Activated naive CD4-positive, alpha-beta T cell treated with anti-CD3 and anti-CD28 coated beads, Interleukin-2, amount 10 ng/mL, durations not matched to agents 7 days and 5 days (primary cell): ENCODE results near the gene GIMD1.
A peak's percentile ranks its signal among the peaks of the same experiment; 100 is the strongest.
"Not testable (repeated sequence)": the region's sequence is repeated elsewhere in the genome, so short reads cannot be mapped to it uniquely, and the experiment has no call there.

Source experiments
- CTCF ChIA-PET: fragments of 350-600 bp; sonication (Branson Sonifier 250); formaldehyde crosslinking; loops from one replicate; lab custom pipeline; 2021; ENCODE audit warnings: antibody characterized with exemption; lab: Charles Lee
- DNase-seq: peaks from one replicate; pipeline ENCODE4 v3.0.0-alpha.2; 2020
- H3K27ac Mint-ChIP-seq: one replicate; pipeline ENCODE4 v1.8.0; 2021; ENCODE audit warnings: mild to moderate bottlenecking, moderate library complexity, mixed read lengths
- H3K27me3 Mint-ChIP-seq: one replicate; pipeline ENCODE4 v1.8.0; 2021; ENCODE audit warnings: mild to moderate bottlenecking, mixed read lengths
- H3K36me3 Mint-ChIP-seq: one replicate; pipeline ENCODE4 v1.8.0; 2021; ENCODE audit warnings: mixed read lengths
- H3K4me1 Mint-ChIP-seq: one replicate; pipeline ENCODE4 v1.8.0; 2021; ENCODE audit warnings: mixed read lengths
- H3K4me3 Mint-ChIP-seq: one replicate; pipeline ENCODE4 v1.8.0; 2021; ENCODE audit warnings: mild to moderate bottlenecking, moderate library complexity, mixed read lengths
- H3K9me3 Mint-ChIP-seq: one replicate; pipeline ENCODE4 v1.8.0; 2021; ENCODE audit warnings: mixed read lengths

Gene GIMD1

DNA sequence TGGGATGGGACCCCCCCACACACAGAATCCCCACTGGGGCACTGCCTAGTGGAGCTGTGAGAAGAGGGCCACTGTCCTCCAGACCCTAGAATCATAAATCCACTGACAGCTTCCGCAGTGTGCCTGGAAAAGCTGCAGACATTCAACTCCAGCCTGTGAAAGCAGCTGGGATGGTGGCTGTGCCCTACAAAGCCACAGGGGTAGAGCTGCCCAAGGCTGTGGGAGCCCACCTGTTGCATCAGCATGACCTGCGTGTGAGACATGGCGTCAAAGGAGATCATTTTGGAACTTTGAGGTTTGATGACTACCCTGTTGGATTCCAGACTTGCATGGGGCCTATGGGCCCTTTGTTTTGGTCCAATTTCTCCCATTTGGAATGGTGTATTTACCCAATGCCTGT lies 29.9 kb downstream of the GIMD1 start:
- no peak for DNase-seq
- H3K4me1 Mint-ChIP-seq = peaks cover 6% of the 10 kb centered on the region
- H3K27ac Mint-ChIP-seq = no peak overlapping the region
- CTCF ChIA-PET = interaction anchor here (1.1 kb wide), 1 partner anchor 10 kb away, joined by 4 read pairs; no protein-coding TSS in a partner anchor
- H3K9me3 Mint-ChIP-seq = peaks cover 7% of the 10 kb centered on the region
- H3K36me3 Mint-ChIP-seq = peaks cover 70% of the 10 kb centered on the region
- no peaks in the 10 kb centered on the region for H3K27me3 Mint-ChIP-seq
- H3K4me3 Mint-ChIP-seq = no peak overlapping the region

DNA sequence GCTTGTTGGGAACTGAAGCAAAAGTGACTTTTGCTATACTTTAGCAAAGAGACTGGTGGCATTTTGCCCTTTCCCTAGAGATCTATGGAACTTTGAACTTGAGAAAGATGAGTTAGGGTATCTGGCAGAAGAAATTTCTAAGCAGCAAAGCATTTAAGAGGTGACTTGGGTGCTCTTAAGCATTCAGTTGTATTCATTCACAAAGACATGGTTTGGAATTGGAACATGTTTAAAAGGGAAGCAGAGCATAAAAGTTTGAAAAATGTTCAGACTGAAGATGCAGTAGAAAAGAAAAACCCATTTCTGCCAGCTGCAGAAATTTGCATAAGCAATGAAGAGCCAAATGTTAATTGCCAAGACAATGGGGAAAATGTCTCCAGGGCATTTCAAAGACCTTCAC lies 30.7 kb downstream of the GIMD1 start:
- CTCF ChIA-PET = no interaction called here
- peaks cover 6% of the 10 kb centered on the region for H3K4me1 Mint-ChIP-seq
- peaks cover 71% of the 10 kb centered on the region for H3K36me3 Mint-ChIP-seq

DNA sequence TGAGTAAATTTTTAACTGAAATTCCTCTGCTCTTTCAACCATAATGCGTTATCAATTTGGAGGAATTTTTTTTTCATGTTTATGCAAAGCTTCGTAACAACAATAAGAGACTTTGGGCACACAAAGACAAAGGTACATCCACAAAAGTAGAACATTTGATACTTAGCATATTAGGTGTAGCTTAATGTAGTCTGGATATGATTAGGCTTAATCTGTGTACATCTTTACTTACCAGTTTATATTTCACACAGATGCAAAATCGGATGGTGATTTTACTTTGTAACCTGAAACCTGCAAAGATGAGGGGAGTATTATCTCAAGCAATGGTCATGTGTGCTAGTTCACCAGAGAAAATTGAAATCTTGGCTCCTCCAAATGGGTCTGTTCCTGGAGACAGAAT lies 32.0 kb downstream of the GIMD1 start:
- DNase-seq = no peak
- CTCF ChIA-PET = no interaction called here
- H3K9me3 Mint-ChIP-seq = peaks cover 7% of the 10 kb centered on the region
- H3K4me3 Mint-ChIP-seq = no peak overlapping the region
- no peaks in the 10 kb centered on the region for H3K27me3 Mint-ChIP-seq
- no peak overlapping the region for H3K27ac Mint-ChIP-seq
- peaks cover 6% of the 10 kb centered on the region for H3K4me1 Mint-ChIP-seq
- H3K36me3 Mint-ChIP-seq = peaks cover 71% of the 10 kb centered on the region

More for the DNA sequence above, 30.7 kb downstream of the GIMD1 start:
- peaks cover 7% of the 10 kb centered on the region for H3K9me3 Mint-ChIP-seq
- H3K27ac Mint-ChIP-seq = no peak overlapping the region
- no peak for DNase-seq
- no peaks in the 10 kb centered on the region for H3K27me3 Mint-ChIP-seq
- H3K4me3 Mint-ChIP-seq = no peak overlapping the region

- Mint-ChIP-seq H3K27ac (peak overlapping the region; percentile 9), H3K9me3 (peaks cover 7% of the 10 kb centered on the region), H3K4me3 (no peak overlapping the region), H3K36me3 (peaks cover 66% of the 10 kb centered on the region), H3K27me3 (no peaks in the 10 kb centered on the region), H3K4me1 (no peaks in the 10 kb centered on the region)
- no peak for DNase-seq
- CTCF ChIA-PET = no interaction called here
These were observed 33.7 kb downstream of the GIMD1 start for GRCh38 chr4:106334741-106335470.

DNA sequence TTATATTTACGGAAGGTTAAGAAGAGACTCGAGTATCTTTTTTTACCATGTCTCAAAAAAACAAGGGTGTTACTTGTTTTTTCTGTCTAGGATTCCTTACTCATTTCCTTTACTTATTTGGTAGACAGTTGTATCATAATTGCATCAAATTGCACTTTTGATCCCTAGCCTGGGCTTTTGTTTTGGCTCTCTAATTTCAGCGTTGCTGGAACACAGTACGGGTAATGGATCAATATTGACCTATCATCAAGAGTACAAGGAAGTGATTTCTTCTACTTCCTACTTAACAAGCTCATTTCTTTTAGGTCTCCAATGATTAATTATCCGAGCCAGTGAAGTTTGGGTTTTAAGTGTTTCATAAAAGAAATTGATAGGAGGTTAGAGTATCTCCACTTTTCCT lies 35.4 kb downstream of the GIMD1 start:
- peaks cover 3% of the 10 kb centered on the region for H3K4me1 Mint-ChIP-seq
- H3K36me3 Mint-ChIP-seq = peaks cover 57% of the 10 kb centered on the region
- peaks cover 7% of the 10 kb centered on the region for H3K9me3 Mint-ChIP-seq
- H3K4me3 Mint-ChIP-seq = no peak overlapping the region
- H3K27me3 Mint-ChIP-seq = no peaks in the 10 kb centered on the region
- DNase-seq = no peak
- peak overlapping the region; percentile 14 for H3K27ac Mint-ChIP-seq
- CTCF ChIA-PET = no interaction called here

DNA sequence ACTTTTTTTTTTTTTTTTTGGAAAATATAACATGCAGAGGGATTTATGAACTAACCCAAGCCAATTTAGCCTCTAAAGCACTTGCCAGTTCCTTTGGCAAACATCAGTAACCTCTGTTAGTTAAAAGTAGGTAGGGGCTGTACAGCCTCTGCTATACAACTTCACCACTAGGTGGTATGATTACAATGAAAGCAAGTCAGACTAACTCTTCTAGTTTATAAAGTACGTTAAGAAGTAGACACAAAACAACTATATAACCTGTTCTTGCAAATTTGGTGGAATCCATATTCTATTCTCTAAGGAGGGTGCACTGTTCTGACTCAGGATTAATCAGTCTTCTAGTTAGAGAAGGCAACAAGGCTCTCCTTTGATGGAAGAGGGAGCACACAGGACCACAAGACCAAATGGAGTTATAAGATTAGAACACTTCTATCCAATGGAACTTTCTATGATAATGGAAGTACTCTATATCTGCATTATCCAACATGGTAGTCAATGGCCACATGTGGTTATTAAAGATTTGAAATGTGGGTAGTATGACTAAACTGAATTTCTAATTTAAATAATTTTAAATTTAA lies 39.4 kb downstream of the GIMD1 start:
- peaks cover 41% of the 10 kb centered on the region for H3K36me3 Mint-ChIP-seq
- H3K4me3 Mint-ChIP-seq = no peak overlapping the region
- H3K27me3 Mint-ChIP-seq = no peaks in the 10 kb centered on the region
- CTCF ChIA-PET = interaction anchor here (0.7 to 1.3 kb wide), 4 partner anchors 9 to 26 kb away, joined by 3 to 5 read pairs (median 4); partner anchors contain the start of genes AIMP1 and TBCK
- no peaks in the 10 kb centered on the region for H3K9me3 Mint-ChIP-seq
- DNase-seq = no peak
- H3K4me1 Mint-ChIP-seq = peaks cover 3% of the 10 kb centered on the region
- no peak overlapping the region for H3K27ac Mint-ChIP-seq

GRCh38 chr4:106325800-106326199 lies 42.8 kb downstream of the GIMD1 start:
- Mint-ChIP-seq H3K27me3 (no peaks in the 10 kb centered on the region), H3K27ac (no peak overlapping the region), H3K4me3 (no peak overlapping the region), H3K36me3 (peaks cover 29% of the 10 kb centered on the region), H3K9me3 (no peaks in the 10 kb centered on the region), H3K4me1 (peaks cover 10% of the 10 kb centered on the region)
- no peak for DNase-seq
- CTCF ChIA-PET = no interaction called here

- Mint-ChIP-seq H3K27me3 (no peaks in the 10 kb centered on the region), H3K27ac (no peak overlapping the region), H3K4me3 (no peak overlapping the region), H3K36me3 (peaks cover 28% of the 10 kb centered on the region), H3K4me1 (peaks cover 17% of the 10 kb centered on the region), H3K9me3 (no peaks in the 10 kb centered on the region)
- CTCF ChIA-PET = no interaction called here
- DNase-seq = no peak
These were observed 45.5 kb downstream of the GIMD1 start for GRCh38 chr4:106323119-106323518.

DNA sequence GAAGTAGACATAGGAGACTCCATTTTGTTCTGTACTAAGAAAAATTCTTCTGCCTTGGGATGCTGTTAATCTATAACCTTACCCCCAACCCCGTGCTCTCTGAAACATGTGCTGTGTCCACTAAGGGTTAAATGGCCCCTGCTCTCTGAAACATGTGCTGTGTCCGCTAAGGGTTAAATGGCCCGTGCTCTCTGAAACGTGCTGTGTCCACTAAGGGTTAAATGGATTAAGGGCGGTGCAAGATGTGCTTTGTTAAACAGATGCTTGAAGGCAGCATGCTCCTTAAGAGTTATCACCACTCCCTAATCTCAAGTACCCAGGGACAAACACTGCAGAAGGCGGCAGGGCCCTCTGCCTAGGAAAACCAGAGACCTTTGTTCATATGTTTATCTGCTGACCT lies 46.8 kb downstream of the GIMD1 start:
- not testable (repeated sequence) for H3K4me3 Mint-ChIP-seq, H3K27ac Mint-ChIP-seq

GRCh38 chr4:106321168-106321567 lies 47.4 kb downstream of the GIMD1 start:
- Mint-ChIP-seq H3K4me1 (peaks cover 17% of the 10 kb centered on the region), H3K36me3 (peaks cover 18% of the 10 kb centered on the region)
- H3K27ac Mint-ChIP-seq, H3K27me3 Mint-ChIP-seq, H3K9me3 Mint-ChIP-seq, DNase-seq, CTCF ChIA-PET, H3K4me3 Mint-ChIP-seq: not testable (repeated sequence)

More for the DNA sequence above, 46.8 kb downstream of the GIMD1 start:
- CTCF ChIA-PET, DNase-seq, H3K27me3 Mint-ChIP-seq, H3K9me3 Mint-ChIP-seq: not testable (repeated sequence)
- H3K36me3 Mint-ChIP-seq = peaks cover 20% of the 10 kb centered on the region
- peaks cover 17% of the 10 kb centered on the region for H3K4me1 Mint-ChIP-seq

DNA sequence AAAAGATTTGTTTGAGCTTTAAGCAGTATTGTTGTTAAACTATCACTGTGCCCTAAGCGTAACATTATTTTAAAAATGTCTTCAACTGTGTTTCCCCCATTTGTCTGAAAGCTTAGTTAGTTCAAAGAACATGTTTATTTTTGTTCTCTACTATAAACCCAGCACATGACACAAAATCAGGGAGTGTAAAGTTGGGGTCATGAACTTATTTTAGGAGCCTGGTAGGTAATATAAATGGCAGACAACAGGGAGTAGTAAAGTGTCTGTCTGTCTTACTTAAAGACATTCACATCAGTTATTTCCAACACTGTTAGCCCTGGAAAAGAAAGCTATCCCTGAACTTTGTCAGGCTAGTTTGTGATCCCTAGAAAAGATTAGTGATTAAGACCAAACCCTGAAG lies 48.3 kb downstream of the GIMD1 start:
- H3K4me3 Mint-ChIP-seq = no peak overlapping the region
- H3K9me3 Mint-ChIP-seq = no peaks in the 10 kb centered on the region
- no peaks in the 10 kb centered on the region for H3K27me3 Mint-ChIP-seq
- peaks cover 17% of the 10 kb centered on the region for H3K4me1 Mint-ChIP-seq
- H3K27ac Mint-ChIP-seq = no peak overlapping the region
- CTCF ChIA-PET = interaction anchor here (1.1 kb wide), 1 partner anchor 8 kb away, joined by 4 read pairs; no protein-coding TSS in a partner anchor
- DNase-seq = no peak
- H3K36me3 Mint-ChIP-seq = peaks cover 18% of the 10 kb centered on the region

DNA sequence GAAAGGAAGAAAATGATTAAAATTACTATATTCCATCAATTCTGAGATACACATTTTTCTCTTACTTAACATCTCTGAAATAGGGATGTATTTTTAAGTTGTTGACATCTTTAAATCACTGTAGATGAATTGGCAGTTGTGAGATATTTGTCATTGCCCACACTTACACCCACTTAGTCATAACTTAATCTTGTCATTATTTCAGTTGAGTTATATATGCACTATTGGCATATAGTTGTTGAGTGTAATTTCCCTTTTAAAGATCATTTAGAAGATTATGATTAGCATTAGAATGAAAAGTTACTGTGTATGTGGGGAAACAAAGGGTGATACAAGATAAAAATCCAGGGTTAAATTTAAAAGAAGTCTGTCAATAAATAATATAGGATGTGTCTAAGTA lies 50.1 kb downstream of the GIMD1 start:
- Mint-ChIP-seq H3K4me1 (peaks cover 30% of the 10 kb centered on the region), H3K27me3 (no peaks in the 10 kb centered on the region), H3K36me3 (peaks cover 18% of the 10 kb centered on the region), H3K27ac (no peak overlapping the region), H3K4me3 (no peak overlapping the region), H3K9me3 (no peaks in the 10 kb centered on the region)
- DNase-seq = no peak
- CTCF ChIA-PET = interaction anchor here (1.0 kb wide), 1 partner anchor 28 kb away, joined by 3 read pairs; no protein-coding TSS in a partner anchor

- Mint-ChIP-seq H3K9me3 (no peaks in the 10 kb centered on the region), H3K27ac (no peak overlapping the region), H3K27me3 (no peaks in the 10 kb centered on the region), H3K4me3 (no peak overlapping the region), H3K4me1 (peaks cover 33% of the 10 kb centered on the region), H3K36me3 (peaks cover 18% of the 10 kb centered on the region)
- no peak for DNase-seq
- CTCF ChIA-PET = no interaction called here
These were observed 50.8 kb downstream of the GIMD1 start for GRCh38 chr4:106317815-106318214.

- Mint-ChIP-seq H3K9me3 (no peaks in the 10 kb centered on the region), H3K4me1 (peaks cover 32% of the 10 kb centered on the region), H3K27me3 (no peaks in the 10 kb centered on the region), H3K4me3 (no peak overlapping the region), H3K36me3 (peaks cover 19% of the 10 kb centered on the region), H3K27ac (no peak overlapping the region)
- no peak for DNase-seq
- CTCF ChIA-PET = interaction anchor here (1.0 to 1.8 kb wide), 2 partner anchors 11 to 12 kb away, joined by 3 to 5 read pairs; no protein-coding TSS in a partner anchor
These were observed 51.7 kb downstream of the GIMD1 start for GRCh38 chr4:106316773-106317409.
